ENCODE results near the gene MEF2D.

- TF ChIP-seq CTCF (IDR thresholded peaks at IDR 0.05) = no peak
- no peak for TF ChIP-seq EZH2 (IDR thresholded peaks at IDR 0.05; ENCODE audit: borderline replicate concordance, insufficient read depth, low read depth, low read length, poor library complexity, severe bottlenecking)
Observed at GRCh38 chr1:156431769-156432668, 68.6 kb downstream of the MEF2D start.
